Kidney glomerular epithelial cell (primary cell): ENCODE data around the gene DDI2.

Experiments
- DNase-seq: peaks from one replicate; lab custom pipeline; 2025; lab: John Stamatoyannopoulos, UW

The DDI2 gene

GRCh38 chr1:15702722-15703550 is 85.7 kb downstream of the DDI2 start:
- DNase-seq = no peak

DNA sequence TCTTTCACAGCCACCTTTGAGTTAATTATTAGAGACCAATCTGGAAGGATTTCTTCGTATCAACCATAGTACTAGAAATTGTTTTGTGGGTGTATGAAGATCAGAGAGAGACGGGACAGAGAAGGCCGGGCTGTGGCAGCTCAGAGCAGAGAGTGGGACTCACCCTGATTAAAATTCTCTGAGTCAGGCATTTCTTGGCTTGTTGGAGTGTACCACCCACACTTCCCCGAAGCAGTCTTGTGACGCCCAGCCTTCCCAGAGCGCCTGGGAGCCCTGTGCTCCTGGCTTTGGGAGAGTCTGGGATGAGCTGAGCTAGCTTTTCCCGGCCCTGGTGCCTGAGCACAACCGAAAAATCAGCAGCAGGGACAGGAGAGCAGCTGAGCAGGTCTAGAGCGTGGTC is 86.3 kb downstream of the DDI2 start:
- peak; percentile 80 for DNase-seq

GRCh38 chr1:15704526-15705183 is 87.4 kb downstream of the DDI2 start:
- no peak for DNase-seq

GRCh38 chr1:15705184-15705566 is 87.9 kb downstream of the DDI2 start:
- no peak for DNase-seq

- no peak for DNase-seq
These were observed 89.5 kb downstream of the DDI2 start for GRCh38 chr1:15706751-15707150.

GRCh38 chr1:15707239-15707925 is 90.1 kb downstream of the DDI2 start:
- no peak for DNase-seq

GRCh38 chr1:15708486-15709137 is 91.4 kb downstream of the DDI2 start:
- DNase-seq = no peak

GRCh38 chr1:15709226-15709625 is 92.0 kb downstream of the DDI2 start:
- no peak for DNase-seq

DNA sequence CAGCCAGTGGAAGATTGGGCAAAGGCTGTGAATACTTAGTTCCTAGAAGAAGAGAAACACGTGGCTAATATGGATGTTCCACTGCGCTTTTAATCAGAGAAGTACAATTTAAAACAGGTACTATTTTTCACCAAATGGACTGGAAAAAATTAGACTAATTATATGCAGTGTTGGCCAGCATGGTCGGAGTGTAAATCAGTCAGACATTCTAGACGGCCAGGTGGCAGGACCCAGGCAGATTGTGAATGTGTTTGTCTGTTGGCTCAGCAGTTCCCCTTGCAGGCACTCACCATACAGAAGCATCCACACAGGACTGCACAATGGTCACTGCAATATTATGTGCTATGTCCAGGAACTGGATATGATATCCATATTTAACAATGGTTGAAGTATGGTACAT is 94.9 kb downstream of the DDI2 start:
- DNase-seq = no peak

GRCh38 chr1:15714406-15715136 is 97.3 kb downstream of the DDI2 start:
- DNase-seq = no peak

- DNase-seq = no peak
These were observed 100.3 kb downstream of the DDI2 start for GRCh38 chr1:15717418-15718125.

DNA sequence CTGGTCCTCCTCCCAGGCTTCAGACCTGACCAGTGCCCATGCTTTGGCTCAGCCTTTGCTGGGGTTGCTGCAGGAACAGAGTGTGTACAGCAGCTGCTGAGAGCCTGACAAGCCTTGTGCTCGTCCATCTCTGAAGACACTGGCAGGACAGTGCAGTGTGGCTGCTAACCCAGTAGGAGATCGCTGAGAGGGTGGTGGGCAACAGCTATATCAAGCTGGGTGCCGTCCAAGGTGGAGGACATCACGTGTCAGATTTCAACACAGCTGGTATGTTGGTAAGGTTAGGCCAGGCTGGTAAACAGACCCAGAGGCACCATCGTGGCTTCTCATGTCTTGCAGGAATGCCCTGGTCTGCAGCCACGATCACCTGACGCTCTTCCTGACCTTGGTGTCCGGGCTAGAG is 100.9 kb downstream of the DDI2 start:
- no peak for DNase-seq
